ENCODE measurements around the gene SCAPER.
"Not testable (repeated sequence)": the region's sequence is repeated elsewhere in the genome, so short reads cannot be mapped to it uniquely, and the experiment has no call there.

Gene SCAPER

GRCh38 chr15:76913737-76914136 lies 8.6 kb upstream of the SCAPER start:
- no peak for DNase-seq (ENCODE audit: low spot score)

GRCh38 chr15:76912430-76912829 lies 7.3 kb upstream of the SCAPER start:
- peak; percentile 27 for DNase-seq (ENCODE audit: low spot score)

GRCh38 chr15:76905855-76906254 lies 715 bp upstream of the SCAPER start:
- DNase-seq (ENCODE audit: low spot score): no peak

GRCh38 chr15:76904461-76905012 lies 603 bp downstream of the SCAPER start:
- peak; percentile 52 for DNase-seq (ENCODE audit: low spot score)

- peak; percentile 38 for DNase-seq (ENCODE audit: low spot score)
Observed at GRCh38 chr15:76903251-76903681, 1.9 kb downstream of the SCAPER start.

- DNase-seq (ENCODE audit: low spot score): no peak
Observed at GRCh38 chr15:76901965-76902364, 3.2 kb downstream of the SCAPER start.

- not testable (repeated sequence) for DNase-seq (ENCODE audit: low spot score)
Observed at GRCh38 chr15:76899931-76900310, 5.2 kb downstream of the SCAPER start.

- not testable (repeated sequence) for DNase-seq (ENCODE audit: low spot score)
Observed at GRCh38 chr15:76899176-76899930, 5.8 kb downstream of the SCAPER start.

GRCh38 chr15:76898102-76898501 lies 7.0 kb downstream of the SCAPER start:
- no peak for DNase-seq (ENCODE audit: low spot score)

GRCh38 chr15:76894174-76894573 lies 11.0 kb downstream of the SCAPER start:
- no peak for DNase-seq (ENCODE audit: low spot score)

- not testable (repeated sequence) for DNase-seq (ENCODE audit: low spot score)
Observed at GRCh38 chr15:76892836-76893235, 12.3 kb downstream of the SCAPER start.

GRCh38 chr15:76887280-76888141 lies 17.6 kb downstream of the SCAPER start:
- DNase-seq (ENCODE audit: low spot score): not testable (repeated sequence)

- no peak for DNase-seq (ENCODE audit: low spot score)
Observed at GRCh38 chr15:76885212-76885611, 19.9 kb downstream of the SCAPER start.

GRCh38 chr15:76875911-76876310 lies 29.2 kb downstream of the SCAPER start:
- DNase-seq (ENCODE audit: low spot score): no peak

- DNase-seq (ENCODE audit: low spot score): not testable (repeated sequence)
Observed at GRCh38 chr15:76873066-76873465, 32.1 kb downstream of the SCAPER start.

- no peak for DNase-seq (ENCODE audit: low spot score)
Observed at GRCh38 chr15:76871930-76872329, 33.2 kb downstream of the SCAPER start.

- DNase-seq (ENCODE audit: low spot score): no peak
Observed at GRCh38 chr15:76868740-76869139, 36.4 kb downstream of the SCAPER start.

GRCh38 chr15:76866716-76867321 lies 38.3 kb downstream of the SCAPER start:
- DNase-seq (ENCODE audit: low spot score): peak; percentile 34

GRCh38 chr15:76866008-76866407 lies 39.1 kb downstream of the SCAPER start:
- no peak for DNase-seq (ENCODE audit: low spot score)

GRCh38 chr15:76865548-76865991 lies 39.6 kb downstream of the SCAPER start:
- DNase-seq (ENCODE audit: low spot score): no peak

- DNase-seq (ENCODE audit: low spot score): no peak
Observed at GRCh38 chr15:76864586-76864985, 40.6 kb downstream of the SCAPER start.

- no peak for DNase-seq (ENCODE audit: low spot score)
Observed at GRCh38 chr15:76863693-76864092, 41.4 kb downstream of the SCAPER start.

All from kidney tubule cell (primary cell).